Choroid plexus epithelial cell (primary cell): Measurements from ENCODE around the gene TCF7L2.

Experiments used
- DNase-seq: peaks from one replicate; pipeline ENCODE4 v3.0.0-alpha.2; 2010; ENCODE audit warnings: low read depth
- H3K4me3 ChIP-seq: 2 replicates; pipeline ENCODE4 v1.5.1; 2011; ENCODE audit warnings: low read depth, mild to moderate bottlenecking, control low read depth, low read length, moderate library complexity
- TF ChIP-seq, protein P1 (sequence below): conservative IDR thresholded peaks from 2 replicates; pipeline ENCODE4 v1.5.1; 2011; ENCODE audit warnings: low read depth, mild to moderate bottlenecking, control low read depth, inconsistent platforms, low read length, moderate library complexity

TCF7L2 gene

DNA sequence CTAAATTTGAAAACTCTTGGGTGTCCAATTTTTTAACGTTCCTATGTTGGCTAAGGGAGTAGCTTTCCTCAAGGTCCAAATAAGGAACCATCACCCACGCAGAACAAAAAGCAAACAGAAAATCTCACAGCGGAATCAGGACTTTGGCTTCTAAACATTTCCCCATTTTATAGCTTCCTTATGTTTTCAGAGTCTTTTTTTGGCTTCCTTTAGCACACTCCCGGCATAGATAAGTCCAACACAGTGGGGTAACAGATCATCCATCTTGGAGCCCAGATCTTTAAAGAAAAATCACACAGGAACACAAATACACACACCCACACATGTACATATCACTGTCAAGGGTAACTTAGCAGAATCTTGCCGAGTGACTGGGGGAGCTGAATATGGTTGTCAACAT is 4.2 kb upstream of the TCF7L2 start:
- no peak for DNase-seq

DNA sequence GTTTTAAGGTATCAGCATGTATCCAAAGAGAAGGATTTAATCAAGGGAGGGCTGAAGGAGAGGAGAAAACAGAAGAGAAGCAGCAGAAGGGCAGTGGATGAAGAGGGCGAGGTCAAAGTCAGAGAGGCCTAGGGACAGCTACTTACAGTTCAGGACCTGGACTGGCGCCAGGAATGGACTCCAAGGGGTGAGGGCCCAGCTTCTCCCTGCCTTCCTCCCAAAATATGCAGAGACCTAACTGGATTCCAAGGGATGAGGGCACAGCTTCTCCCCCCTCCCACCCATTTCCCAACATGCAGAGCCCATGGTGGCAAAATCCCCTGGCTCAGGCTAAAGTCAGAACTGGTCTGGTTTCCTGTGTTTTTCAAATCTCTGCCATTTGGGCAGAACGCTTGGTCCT is 3.4 kb upstream of the TCF7L2 start:
- TF ChIP-seq, protein P1, sequence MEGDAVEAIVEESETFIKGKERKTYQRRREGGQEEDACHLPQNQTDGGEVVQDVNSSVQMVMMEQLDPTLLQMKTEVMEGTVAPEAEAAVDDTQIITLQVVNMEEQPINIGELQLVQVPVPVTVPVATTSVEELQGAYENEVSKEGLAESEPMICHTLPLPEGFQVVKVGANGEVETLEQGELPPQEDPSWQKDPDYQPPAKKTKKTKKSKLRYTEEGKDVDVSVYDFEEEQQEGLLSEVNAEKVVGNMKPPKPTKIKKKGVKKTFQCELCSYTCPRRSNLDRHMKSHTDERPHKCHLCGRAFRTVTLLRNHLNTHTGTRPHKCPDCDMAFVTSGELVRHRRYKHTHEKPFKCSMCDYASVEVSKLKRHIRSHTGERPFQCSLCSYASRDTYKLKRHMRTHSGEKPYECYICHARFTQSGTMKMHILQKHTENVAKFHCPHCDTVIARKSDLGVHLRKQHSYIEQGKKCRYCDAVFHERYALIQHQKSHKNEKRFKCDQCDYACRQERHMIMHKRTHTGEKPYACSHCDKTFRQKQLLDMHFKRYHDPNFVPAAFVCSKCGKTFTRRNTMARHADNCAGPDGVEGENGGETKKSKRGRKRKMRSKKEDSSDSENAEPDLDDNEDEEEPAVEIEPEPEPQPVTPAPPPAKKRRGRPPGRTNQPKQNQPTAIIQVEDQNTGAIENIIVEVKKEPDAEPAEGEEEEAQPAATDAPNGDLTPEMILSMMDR: no peak
- no peak overlapping the region for H3K4me3 ChIP-seq
- no peak for DNase-seq

More for the DNA sequence above, 4.2 kb upstream of the TCF7L2 start:
- TF ChIP-seq, protein P1: no peak
- no peak overlapping the region for H3K4me3 ChIP-seq

DNA sequence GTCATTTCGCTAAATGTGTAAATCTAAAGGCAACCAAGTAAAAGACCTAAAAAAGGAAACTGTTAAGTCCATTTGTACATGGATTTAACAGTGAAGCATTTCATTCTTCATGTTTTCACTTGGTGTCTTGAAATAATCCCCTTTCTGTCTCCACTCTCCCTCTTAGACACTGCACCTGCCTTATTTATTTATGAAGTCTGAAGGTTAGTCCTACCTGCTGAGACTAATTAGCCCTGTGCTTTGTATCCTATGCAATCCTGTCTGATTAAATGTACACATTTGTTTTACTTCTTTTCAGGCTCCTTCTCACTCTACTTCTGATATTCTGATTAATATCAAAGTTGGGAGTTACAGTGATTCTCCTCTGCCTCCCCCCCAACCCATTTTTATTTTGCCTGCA is 1.9 kb upstream of the TCF7L2 start:
- no peak for DNase-seq
- H3K4me3 ChIP-seq: no peak overlapping the region
- TF ChIP-seq, protein P1: no peak

DNA sequence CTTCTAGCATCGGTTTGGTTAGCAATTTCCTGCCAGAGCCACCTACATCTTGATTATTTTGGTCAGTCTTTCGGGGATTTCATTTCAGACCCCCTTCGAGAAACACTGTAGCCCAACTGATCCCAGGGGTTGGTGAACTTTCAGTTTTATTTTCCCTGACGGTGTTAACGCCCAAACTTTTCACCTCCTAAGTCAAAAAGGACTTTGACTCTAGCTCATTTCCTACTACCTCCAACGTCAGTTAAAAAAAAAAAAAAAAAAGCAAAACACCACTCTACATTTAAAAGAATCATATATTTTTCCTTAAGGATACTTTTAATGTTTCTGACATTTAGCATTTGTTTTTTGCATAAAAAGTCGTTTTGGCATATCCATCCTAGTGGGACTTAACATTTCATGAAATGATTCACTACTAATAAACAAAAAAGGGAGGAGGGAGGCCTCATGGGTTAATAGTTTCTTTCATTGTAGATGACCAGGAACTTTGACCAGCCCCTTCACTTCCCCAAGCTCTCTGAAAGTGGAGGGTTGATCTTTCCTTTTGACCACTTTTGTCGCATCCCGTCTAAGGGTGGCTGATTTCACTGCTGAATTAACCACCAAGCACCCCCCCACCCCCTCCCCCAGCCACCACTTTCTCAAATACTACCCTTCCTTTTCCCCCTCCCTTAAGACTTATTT is 764 bp upstream of the TCF7L2 start:
- TF ChIP-seq, protein P1: no peak
- H3K4me3 ChIP-seq: peak overlapping the region; percentile 60
- peak; percentile 45 for DNase-seq

DNA sequence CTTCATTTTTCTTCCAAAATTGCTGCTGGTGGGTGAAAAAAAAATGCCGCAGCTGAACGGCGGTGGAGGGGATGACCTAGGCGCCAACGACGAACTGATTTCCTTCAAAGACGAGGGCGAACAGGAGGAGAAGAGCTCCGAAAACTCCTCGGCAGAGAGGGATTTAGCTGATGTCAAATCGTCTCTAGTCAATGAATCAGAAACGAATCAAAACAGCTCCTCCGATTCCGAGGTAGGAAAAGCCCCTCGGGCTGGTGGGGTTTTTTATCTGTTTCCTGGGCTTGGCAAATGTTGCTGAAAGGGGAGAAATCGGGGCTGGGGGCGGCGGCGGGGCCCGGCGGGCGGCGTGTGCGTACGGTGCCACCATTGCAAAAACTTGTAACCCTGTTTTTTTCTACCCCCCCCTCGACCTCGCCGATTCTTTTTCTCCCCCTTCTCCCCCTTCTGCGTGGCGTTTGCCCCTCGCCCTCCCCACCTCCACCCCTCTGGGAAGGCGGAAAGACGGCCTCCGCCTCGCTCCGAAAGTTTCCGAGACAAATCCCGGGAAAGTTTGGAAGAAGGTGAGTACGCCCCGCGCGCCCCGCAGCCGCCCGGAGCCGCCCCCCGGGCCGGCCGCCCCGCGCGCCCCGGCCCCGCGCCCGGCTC is 789 bp downstream of the TCF7L2 start:
- TF ChIP-seq, protein P1: no peak
- peak overlapping the region; percentile 78 for H3K4me3 ChIP-seq
- peak; percentile 63 for DNase-seq

DNA sequence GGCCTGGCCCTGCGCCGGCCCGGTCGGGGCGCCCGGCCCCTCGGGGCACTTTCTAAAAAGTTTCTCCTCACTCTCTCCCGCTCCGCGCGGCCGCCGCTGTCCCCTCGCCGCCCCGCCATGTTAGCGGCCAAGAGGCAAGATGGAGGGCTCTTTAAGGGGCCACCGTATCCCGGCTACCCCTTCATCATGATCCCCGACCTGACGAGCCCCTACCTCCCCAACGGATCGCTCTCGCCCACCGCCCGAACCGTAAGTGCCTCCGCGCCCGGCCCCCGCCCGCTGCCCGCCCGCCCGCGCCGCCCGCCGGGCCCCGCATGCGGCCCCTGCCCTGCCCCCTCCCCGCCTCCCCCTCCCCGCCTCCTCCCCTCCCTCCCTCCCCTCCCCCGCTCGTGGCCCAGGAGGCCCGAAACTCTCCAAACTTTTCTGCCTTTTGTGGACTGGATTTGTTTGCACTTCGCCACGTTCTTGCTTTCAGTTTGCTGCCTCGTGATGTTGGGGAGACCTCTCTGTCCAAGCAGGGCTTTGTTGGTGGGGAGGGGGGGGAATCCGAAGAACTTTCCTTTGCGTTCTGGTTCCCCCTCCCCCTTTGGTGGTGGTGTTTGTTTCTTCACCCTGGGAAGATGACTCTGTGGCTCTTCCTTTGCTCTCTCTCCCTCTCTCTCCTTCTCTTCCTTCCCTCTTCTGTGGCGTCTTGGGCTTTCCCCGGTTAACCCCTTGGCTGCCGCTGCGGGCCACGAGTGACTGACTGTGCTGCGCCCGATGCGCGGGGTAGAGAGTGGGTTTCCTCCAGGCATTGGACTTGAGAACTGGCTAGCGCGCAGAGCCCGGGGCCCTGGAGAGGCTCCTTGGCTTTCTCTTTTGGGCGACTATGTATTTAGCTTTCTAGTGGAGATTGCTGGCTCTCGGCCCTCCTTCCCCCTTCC is 1.6 kb downstream of the TCF7L2 start:
- DNase-seq: peak; percentile 88
- TF ChIP-seq, protein P1: no peak
- H3K4me3 ChIP-seq: peak overlapping the region; percentile 78
